GM21723 (cell line): ENCODE results near the gene SLC7A1.

Source experiments
- ATAC-seq: cut with Tn5 transposase; IDR thresholded peaks from one replicate; pipeline ENCODE4 v1.9.1; 2021; ENCODE audit warnings: mild to moderate bottlenecking, moderate library complexity; ENCODE audit not compliant: unreplicated experiment

The SLC7A1 gene

DNA sequence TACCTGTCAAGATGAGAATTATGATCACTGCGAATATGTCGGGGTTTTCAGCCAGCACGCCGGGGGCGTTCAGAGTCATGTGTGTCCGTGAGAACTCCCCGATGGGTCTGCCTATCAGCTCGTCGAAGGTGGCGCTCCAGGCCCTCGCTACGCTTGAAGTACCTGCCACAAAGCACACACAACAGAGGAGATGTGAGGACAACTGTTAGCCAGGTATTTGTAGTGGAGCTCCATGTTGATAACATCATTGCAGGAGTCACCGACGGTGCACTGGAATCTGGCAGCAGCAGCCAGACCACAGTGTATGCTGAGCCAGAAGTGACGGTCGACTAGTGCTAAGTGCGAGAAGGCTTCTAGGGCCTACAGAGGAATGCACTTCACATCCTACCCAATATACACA lies 62.7 kb downstream of the SLC7A1 start:
- ATAC-seq = no peak

- no peak for ATAC-seq
Observed at GRCh38 chr13:29532116-29532515, 63.4 kb downstream of the SLC7A1 start.

DNA sequence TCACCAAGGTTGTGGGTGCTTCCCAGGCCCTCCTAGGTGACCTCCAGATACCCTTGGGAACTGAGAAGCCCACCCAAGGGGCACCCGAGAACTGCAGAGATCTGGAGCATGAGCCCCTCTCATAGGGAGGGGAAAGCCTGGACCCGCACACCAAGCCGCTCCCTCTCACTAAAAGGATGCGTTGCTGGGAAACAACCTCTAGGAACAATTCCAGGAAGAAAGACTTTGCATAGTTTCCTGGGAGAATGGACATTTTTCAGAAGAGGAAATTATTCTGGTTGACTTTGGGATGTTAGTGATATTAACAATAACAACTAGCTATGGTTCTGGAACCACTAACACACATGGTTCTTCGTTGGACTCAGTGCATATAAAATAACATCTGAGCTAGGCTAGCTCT lies 64.6 kb downstream of the SLC7A1 start:
- ATAC-seq = no peak

GRCh38 chr13:29529754-29530153 lies 65.7 kb downstream of the SLC7A1 start:
- no peak for ATAC-seq

GRCh38 chr13:29527916-29528315 lies 67.6 kb downstream of the SLC7A1 start:
- no peak for ATAC-seq

DNA sequence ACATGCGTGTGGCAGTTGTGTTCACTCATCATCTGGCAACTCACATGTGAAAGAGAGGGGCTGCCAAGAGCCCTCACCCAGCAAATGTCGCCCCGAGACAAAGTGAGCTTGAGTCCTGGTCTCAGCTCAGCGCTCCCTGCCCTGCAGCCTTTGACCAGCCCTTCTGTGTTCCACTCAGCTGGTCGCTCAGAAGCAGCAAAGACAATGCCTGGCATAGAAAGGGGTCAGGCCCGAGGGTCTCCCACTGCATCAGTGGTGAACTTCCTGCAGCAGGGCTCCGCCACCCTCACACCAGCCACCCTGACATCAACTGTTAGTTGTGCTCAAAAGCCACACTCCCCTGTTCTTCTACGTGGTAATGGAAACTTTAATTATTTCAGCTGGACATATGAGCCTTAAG lies 68.0 kb downstream of the SLC7A1 start:
- no peak for ATAC-seq

- no peak for ATAC-seq
Observed at GRCh38 chr13:29526741-29527140, 68.7 kb downstream of the SLC7A1 start.

GRCh38 chr13:29525757-29526156 lies 69.7 kb downstream of the SLC7A1 start:
- ATAC-seq = no peak

DNA sequence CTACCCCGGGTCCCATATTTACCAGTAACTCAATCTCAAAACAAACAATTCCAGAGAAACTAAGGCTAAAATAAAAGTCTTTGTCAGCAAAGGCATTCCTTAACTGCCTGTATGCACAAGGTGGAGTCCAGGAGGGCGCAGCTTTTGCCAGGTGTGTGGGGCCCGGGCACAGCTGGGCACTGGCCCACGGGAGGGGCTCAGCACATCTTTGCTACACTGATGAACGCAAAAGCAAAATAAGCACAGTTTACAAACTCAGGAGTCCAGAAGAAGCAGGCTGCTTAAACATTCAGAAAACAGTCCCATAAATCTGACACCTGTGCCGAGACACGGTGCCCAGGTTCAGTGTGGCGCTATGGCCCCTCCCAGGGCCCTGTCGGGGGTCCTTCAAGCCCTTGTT lies 70.8 kb downstream of the SLC7A1 start:
- no peak for ATAC-seq

GRCh38 chr13:29524176-29524575 lies 71.3 kb downstream of the SLC7A1 start:
- no peak for ATAC-seq

- ATAC-seq = no peak
Observed at GRCh38 chr13:29523199-29523961, 72.1 kb downstream of the SLC7A1 start.

DNA sequence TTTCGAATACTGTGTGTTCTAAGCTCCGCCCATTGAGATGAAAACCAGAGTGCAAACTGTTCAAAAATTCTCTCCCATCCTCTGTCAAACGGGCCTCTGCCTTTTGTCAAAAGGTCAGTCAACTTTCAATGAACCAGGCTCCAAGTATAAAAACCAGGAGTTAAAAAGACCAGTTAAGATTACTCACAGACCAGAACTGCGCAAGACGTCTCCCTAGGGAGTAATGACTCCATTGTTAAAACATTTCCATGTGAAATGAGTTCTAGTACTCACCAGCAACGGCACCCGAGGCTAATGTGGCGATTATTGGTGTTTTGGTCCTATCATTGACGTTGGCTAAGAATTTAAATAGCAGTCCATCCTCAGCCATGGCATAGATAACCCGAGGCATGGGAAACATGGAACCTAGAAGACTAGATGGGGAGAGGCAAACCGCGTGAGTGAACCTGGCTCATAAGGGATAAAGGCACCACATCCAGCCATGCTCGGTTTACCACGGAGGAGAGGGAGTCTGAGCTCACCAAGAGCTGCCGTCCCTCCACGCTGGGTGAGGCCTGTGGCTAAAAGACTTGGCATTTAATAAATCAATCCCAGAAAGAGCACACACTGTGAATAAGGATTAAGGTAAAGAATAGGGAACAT lies 73.3 kb downstream of the SLC7A1 start:
- no peak for ATAC-seq

DNA sequence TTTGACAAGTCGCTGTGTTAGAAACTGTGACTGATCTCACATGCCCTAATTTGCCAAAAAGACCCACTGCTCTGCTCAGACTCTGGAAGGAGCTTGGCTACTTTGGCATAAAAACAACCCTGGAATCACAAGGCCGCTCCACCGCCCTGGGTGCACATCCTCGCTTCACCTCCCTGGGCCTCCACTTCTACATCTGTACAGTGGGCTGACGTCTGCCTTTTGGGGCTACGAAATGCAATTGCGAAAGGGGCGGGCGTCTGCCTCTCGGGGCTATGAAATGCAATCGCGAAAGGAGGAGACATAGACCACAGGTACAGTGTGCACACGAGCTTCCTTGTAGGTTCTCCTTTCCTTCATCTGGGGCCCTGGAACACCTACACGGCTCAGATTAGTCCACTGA lies 74.2 kb downstream of the SLC7A1 start:
- ATAC-seq = no peak

- no peak for ATAC-seq
Observed at GRCh38 chr13:29520671-29521070, 74.8 kb downstream of the SLC7A1 start.

GRCh38 chr13:29519921-29520320 lies 75.6 kb downstream of the SLC7A1 start:
- ATAC-seq = no peak

GRCh38 chr13:29516880-29517279 lies 78.6 kb downstream of the SLC7A1 start:
- ATAC-seq = no peak

- no peak for ATAC-seq
Observed at GRCh38 chr13:29516012-29516411, 79.5 kb downstream of the SLC7A1 start.

DNA sequence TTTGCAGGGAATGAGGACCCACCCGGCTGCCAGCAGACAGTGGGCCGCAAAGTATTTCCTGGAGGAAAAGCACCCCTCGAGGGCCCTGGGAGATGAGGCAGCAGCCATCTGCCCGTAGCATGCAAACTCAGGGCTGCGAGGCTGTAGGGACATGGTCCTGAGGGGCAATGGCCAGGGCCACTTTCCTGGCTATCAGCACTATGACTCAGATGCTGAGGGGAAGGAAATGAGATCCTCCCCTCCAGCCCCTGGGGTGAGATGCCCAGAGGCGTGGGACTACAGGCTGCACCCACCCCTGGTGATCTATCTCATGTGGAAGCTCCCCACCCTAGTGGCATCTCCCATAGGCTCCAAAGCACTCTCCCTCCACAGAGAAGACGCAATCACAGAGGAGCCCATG lies 80.1 kb downstream of the SLC7A1 start:
- no peak for ATAC-seq

DNA sequence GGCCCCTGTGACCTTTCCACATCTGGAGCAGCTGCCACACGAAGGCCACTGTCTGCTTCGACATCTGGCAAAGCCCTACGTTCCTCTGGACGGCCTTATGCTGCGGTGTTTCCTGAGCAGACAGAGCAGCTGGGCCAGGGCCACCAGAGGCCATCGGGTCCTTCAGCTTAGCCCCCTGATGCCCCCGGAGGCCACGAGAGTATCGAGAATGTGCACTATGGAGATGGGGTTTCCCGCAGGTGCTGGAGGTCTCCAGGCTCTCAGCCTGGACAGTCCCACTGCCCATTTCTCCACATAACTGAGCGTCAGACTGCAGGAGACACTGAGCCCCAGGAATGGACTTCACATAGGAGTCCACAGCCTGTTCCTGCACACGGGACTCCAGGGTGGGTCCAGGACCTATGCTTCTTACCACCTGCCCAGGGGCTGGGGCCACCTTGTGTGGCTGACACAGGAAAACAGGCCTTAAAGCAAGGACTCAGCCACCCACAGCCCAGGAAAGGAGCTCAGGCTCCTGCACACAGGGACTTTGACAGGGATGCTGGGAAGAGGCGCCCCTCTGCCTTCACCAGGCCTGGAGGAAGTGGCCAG lies 80.7 kb downstream of the SLC7A1 start:
- ATAC-seq = no peak

- no peak for ATAC-seq
Observed at GRCh38 chr13:29513981-29514719, 81.3 kb downstream of the SLC7A1 start.
